NCI-H1694 (cell line): ENCODE results near the gene NOXA1.

Experiments used
- DNase-seq: peaks from one replicate; lab custom pipeline; 2025; lab: John Stamatoyannopoulos, UW

NOXA1 gene

DNA sequence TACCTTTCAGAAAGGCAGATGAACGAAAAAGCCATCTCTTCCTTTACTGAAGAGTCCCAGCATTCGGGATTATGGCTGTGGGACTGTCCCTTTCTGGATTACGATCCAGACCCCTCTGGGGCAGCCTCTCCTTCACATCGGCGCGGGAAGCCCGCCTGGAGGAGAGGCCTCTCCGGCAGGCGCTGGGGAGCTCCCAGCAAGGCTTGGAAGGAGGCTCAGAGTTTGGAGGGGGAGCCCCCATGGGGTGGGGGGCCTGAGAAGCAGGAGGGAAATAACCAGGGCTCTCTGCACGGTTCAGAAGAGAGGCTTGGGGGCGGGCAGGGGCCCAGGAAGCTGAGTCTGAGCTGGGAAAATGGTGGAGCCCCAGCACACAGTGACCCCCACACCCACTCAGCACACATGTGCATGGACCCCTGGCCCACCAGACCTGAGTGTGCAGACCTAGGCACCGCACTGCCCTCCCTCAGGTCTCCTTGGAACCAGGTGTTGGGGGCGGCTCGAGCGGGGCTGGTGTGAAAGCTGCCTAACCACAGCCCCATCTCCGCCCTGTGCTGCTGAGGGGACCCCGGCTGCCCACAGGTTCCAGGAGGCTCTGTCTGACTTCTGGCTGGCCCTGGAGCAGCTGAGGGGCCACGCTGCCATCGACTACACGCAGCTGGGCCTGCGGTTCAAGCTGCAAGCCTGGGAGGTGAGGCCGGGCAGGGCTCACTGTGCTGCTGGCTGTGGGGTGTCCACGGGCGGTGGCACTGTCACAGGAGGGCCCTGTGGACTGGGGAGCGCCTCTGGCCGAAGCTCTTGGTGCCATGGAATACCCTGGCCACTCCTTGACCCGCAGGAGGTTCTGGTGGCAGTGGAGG is 4.5 kb downstream of the NOXA1 start:
- no peak for DNase-seq

DNA sequence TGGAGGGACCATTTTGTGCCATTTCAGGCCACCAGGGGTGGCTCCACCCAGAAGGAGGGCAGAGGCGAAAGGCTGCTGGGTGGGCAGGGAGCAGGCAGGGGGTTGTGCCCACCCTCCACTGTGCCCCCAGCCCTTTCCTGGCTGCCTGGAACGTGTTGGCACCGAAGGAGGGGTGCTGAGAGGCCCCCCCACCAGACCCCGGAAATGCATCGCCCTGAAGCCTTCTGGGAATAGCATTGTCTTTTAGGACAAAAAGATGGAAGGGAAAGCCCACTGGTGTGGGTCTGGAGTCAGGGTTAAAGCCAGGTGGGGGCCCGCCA is 5.1 kb downstream of the NOXA1 start:
- no peak for DNase-seq

DNA sequence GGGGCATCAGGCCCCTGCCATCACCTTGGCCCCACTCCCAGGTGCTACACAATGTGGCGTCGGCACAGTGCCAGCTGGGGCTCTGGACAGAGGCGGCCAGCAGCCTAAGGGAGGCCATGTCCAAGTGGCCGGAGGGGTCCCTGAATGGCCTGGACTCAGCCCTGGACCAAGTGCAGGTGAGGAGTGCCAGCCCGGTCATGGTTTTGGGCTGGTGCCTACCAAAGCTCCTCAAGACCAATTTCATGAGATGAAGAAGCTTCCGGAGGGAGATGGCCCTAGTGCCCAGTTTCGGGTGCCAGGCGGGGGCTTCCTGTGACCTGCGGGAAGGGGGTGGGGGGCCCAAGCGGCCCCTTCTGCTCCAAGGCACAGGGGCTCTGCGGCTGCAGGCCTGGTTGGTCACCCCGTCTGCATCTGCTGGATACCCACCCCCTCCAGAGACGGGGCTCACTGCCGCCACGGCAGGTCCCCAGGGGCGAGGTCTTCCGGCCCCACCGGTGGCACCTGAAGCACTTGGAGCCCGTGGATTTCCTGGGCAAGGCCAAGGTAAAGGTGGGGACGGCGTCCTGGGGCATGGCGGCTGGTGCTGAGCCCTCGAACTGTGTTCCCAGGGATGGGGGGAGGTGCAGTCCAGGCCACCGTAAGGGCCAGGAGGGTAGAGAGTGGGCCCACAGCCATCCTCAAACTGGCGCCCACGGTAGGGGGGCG is 5.8 kb downstream of the NOXA1 start:
- no peak for DNase-seq

DNA sequence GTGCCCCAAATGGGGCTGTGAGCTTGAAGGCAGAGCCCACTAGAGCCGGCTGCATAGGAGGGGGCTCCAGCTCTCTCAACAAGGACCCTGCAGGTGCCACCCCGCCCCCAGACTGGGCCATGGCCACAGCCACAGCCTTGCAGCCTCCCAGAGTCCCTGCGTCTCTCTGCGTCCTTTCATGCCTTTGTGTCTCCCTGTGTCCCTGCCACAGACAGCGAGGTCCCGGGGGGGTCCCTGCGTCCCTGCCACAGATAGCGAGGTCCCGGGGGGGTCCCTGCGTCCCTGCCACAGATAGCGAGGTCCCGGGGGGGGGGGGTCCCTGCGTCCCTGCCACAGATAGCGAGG is 6.3 kb downstream of the NOXA1 start:
- no peak for DNase-seq

DNA sequence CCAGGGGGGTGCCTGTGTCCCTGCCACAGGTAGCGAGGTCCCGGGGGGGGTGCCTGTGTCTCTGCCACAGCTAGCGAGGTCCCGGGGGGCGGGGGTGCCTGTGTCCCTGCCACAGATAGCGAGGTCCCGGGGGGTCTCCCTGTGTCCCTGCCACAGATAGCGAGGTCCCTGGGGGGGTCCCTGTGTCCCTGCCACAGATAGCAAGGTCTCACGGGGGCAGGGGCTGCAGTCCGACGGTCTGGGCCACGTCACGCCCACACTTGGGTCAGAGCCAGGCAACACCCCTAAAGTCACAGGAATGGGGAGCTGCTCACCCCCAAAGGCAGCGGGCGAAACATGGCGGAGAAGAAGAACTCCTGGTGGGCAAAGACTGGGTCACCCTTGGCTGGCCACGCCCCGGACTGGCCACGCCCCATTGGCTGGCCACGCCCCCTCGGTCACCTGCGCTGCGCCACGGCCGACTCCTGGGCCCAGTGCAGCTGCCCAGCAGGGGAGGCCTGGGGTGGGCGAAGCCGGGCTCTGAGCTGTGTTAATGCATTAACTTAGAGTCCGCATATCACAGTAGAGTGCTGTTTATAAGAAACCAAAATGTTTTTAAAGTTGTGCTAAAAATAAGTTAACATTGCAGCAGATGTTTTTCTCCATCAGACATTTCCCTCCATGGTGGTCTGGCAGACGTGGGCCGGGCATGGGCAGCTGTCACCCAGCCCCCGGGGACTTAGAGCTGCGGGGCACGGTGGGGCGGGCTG is 7.0 kb downstream of the NOXA1 start:
- DNase-seq, result no peak

DNA sequence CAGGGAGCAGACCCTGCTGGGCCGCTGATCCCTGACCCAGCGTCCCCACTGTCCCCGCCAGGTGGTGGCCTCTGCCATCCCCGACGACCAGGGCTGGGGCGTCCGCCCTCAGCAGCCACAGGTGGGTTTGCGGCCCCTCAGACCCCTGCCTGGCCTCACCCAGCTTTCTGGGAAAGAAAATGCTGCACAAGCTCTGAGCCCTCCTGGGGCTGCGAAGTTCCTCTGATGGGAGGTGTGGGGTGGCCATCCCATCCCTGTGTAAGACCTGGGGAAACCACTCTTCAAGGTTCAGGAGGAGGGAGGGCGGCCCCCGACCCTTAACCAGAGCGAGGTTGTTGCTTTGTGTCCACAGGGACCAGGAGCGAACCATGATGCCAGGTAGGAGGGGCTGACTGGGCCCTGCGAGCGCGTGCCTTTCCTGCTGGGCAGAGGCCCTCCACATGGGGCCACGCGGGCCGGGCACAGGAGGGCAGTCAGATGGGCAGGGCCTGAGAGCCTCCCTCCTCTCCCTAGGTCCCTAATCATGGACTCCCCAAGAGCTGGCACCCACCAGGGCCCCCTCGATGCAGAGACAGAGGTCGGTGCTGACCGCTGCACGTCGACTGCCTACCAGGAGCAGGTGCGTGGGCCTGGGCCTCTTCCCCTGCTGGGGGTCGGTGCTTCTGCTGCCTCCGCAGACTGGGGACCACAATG is 7.7 kb downstream of the NOXA1 start:
- DNase-seq, result no peak

DNA sequence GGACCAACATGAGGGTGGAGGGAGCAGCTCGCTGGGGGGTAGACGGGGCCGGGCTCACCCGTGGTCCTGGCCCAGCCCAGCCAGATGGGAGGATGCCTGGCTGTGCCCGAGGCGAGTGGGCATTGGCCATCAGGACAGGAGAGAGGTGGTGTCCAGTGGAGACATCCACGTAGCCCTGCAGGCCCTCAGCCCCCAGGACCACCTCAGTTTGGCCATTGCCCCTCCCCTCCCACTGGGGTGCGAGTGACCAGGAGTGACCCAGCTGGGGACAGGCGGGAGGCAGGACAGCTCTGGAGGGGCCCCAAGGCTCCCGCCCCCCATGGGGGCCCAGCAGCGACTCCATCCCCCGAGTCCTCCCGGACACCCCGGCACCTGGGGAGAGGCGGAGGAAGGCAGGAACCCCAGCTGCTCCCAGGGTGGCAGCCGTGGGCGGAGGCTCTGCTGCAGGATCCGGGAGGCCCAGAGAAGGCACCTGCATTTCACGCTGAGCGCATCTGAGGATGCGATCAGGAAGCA is 8.3 kb downstream of the NOXA1 start:
- no peak for DNase-seq

DNA sequence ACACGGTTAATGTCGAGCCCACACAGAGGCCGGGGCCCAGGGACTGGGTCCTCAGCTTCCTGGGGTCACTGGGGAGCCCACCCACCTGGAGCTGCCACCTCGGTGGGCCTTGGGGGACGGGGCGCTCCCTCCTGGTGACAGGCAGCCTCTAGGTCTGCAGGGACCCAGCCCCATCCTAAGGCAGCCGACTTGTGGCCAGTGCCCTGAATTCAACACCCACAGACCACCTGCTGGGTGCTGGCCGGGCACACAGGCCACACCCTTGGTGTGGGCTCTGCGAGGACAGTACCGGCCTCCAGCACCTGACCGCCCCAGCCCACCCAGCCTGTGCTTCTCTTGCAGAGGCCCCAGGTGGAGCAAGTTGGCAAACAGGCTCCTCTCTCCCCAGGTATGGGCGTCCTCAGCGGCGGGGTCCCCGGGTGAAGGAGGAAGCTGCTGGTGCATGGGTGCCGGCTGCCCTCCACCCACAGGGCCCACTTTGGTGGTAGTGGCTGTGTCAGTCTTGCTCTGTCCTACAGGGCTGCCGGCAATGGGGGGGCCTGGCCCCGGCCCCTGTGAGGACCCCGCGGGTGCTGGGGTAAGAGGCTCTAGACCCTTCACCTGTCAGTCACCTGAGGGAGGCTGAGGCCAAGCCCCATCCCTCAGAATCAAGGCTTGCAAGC is 9.6 kb downstream of the NOXA1 start:
- DNase-seq, result no peak

DNA sequence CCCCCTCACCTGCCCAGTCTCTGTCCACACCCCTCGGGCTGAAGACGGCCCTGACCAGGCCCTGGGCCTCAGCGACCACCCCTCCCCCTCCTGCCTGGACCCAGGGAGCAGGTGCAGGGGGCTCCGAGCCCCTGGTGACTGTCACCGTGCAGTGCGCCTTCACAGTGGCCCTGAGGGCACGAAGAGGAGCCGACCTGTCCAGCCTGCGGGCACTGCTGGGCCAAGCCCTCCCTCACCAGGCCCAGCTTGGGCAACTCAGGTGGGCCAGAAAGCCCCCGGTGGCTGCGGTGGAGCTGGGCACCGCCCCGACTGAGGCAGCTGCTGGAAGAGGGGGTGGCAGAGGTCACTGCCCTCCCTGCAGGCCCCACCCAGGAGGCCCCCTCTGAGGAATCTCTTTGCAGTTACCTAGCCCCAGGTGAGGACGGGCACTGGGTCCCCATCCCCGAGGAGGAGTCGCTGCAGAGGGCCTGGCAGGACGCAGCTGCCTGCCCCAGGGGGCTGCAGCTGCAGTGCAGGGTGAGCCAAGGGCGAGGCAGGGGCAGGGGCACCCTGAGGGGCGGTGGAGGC is 10.2 kb downstream of the NOXA1 start:
- DNase-seq, result no peak

DNA sequence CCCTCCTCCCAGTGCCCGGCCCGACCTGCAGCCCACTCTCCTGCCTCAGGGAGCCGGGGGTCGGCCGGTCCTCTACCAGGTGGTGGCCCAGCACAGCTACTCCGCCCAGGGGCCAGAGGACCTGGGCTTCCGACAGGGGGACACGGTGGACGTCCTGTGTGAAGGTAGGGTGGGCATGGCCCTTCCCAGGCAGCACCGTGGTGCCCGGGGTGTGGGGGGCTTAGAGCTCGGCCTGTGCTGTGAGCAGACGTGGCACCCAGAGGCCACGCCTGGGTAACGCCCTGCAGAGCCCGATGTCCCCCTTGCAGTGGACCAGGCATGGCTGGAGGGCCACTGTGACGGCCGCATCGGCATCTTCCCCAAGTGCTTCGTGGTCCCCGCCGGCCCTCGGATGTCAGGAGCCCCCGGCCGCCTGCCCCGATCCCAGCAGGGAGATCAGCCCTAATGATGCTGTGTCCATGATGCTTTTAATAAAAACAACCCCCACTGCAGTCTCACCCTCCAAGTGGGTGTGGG is 10.8 kb downstream of the NOXA1 start:
- no peak for DNase-seq

DNA sequence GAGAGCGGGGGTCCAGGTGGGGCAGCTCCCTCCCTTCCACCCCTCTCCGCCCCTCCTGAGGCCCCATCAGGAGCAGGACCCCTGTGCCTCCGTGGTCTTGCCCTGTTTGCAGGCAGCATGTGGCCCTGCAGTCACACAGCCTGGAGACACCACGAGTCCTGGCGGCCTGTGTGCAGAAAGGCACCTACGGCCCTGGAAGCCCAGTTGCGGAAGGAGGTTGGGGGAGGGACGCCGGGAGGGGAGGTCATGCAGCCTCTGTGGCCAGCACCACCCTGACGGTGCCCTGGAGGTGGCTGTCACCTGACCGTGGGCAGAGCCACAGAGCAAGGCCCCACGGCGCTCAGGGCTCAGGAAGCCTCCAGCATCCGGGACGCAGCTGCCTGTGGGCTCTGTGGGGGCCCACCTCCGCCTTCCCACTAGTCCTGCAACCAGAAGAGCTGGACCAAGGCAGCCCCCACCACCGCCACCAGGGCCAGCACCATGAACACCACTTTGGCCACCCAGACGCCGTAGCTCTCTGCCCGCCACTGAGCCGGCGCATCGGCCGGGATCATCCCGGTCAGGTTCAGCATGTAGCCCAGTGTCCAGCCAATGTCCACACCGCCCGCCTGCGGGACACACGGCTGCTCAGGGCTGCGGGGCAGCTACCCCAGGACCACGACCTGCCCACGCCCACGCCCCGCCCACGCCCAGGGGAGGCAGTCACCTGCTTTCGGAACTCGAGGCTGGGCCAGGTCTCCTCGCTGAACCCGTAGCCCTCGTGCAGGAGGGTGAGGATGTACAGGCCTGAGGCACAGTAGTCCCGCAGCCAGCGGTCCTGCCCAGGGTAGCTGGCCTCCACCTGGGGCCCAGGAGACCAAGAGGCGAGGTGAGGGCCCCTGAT is 11.5 kb downstream of the NOXA1 start:
- no peak for DNase-seq

DNA sequence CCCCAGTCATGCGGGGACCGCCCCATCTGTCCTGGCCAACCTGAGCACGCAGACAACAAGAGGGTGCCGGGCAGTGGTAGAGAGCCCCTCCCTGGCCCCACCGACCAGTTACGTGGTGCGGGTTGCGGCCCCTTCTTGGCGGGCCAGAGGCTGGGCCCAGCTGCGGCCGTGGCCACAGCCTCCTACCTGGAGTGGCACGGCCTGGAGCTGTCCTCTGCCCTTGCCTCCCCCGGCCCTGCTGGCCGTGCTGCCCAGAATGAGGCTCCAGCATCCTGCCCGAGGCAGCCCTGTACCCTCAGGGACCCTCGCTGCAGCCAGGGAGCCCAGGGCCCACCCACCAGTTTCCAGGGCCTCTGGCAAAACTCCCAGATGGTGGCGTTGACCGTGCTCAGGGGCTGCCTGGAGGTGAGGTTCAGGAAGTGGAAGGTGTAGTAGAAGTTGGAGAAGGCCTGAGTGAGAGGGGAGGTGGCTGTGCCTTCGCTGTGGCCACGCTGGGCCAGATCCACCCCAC is 12.2 kb downstream of the NOXA1 start:
- no peak for DNase-seq

DNA sequence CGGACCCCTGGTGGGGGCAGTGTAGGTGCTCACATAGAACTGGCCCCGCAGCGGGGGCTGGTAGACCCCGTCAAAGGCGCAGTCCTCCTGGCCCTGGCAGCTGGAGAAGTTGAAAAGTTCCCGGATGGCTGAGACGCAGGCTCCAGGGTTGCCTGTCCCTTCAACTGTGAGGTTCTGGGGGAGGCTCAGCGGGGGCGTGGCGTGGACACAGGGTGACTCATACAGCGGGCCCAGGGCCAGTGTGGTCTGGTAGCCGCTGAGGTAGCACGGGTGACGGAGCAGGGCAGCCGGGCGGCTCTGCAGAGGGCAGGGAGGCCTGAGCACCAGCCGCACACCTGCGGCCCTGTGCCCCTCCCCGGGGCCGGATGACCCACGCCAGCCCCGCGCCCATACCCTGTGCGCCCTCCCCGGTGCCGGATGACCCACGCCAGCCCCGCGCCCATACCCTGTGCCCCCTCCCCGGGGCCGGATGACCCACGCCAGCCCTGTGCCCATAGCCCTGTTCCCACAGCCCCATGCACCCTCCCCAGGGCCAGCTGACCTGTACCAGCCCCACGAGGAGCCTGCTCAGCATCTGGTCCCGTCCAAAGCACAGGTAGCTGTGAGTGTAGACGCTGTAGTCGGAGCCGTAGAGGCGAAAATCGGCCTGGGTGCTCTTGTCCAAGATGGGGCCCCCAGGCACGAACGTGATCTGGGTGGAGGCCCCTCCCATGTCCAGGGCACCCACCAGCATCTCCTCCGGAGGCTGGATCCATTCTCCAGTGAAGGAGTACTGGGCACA is 13.0 kb downstream of the NOXA1 start:
- DNase-seq, result no peak

DNA sequence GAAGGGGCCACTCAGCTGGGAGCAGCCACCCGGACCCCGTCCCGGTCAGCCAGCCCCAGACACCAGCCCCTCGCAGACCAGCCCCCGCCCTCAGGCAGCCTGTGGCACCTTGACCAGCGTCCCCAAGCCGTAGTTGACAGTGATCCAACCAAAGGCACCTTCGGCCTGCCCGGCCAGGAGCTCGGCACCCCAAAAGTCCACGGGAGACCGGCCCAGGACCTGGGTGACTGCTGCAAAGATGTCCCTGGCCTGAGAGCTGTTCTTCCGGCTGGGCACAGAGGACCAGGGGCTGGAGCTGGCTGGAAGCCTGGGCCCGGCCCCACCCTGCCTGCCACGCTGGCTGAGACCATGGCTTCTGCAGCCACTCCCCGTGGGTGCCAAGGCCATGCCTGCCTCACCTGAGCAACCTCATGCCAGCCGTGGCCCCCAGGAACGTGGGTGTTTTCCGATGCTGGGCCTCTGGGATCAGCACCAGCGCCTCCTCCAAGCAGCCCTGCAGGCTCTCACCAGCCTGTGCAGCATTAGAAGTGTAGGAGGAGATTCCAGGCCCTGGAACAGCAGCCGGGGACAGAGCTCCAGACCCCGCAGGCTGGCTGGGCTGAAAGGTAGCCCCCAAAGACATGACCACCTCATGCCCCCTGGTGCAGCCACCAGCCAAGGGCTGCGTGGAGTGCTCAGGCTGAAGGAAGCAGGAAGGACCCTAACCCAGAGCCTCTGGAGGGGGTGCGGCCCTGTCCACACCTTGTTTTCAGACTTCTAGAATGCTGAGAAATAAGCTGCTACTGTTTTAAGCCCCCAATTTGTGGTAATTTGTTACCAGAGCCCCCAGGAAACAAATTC is 13.8 kb downstream of the NOXA1 start:
- DNase-seq, result no peak

DNA sequence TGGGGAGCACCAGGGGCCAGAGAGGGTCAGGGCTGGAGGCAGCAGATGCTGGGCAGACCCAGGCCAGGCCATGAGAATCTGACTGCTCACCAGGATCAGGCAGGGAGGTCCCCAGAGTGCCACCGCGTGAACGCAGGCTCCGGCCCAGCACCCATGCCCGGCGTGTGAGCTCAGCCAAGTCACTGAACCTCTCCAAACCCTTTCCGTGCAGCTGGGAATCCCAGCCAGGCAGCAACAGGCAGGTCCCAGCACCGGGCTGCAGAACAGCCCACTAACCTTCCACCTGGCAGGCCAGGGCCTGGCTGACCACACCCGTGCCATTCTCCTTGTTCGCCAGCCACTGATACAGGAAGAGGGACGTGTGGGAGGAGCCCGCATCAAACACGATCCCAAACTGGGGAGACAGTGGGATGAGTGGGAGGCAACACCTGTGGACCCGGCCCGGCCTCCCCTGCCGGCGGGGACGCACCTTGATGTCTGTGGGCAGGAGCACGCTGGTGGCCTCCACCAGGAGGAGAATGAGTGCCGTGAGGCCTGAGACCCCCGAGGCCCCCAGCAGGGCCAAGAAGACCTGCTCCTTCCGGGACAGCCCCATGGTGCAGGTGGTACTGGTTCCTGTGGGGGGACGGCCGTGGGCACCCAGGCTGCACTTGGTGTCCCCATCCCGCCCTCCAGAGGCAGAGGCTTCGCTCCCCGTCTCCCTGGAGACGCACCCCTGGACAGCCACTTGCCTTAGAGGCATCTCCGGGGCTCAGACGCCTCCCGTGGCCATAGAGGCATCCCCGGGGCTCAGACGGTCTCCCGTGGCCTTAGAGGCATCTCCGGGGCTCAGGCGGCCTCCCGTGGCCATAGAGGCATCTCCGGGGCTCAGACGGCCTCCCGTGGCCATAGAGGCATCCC is 14.7 kb downstream of the NOXA1 start:
- no peak for DNase-seq

DNA sequence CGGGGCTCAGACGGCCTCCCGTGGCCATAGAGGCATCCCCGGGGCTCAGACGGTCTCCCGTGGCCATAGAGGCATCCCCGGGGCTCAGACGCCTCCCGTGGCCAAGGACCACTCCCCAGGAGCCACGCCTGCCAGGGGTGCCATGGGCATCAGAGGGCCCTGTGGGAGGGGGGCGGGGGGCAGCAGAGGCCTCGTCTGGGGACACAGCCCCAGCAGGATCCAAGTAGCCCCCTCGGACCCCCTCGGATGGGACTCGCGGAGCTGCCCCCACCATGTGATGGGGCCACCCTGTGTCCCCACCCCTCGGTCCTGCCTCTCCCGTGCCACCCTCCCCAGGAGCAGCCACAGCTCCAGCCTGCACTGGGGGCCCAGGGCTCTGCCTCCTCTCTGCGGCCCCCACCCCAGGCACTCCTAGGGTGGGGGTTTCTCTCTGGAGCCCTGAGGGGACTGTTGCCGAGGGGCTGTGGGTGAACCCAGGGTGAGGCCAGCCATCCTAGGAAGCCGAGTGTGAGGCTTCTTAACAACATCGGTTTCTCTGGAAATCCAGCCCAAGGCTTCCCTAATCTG is 15.5 kb downstream of the NOXA1 start:
- DNase-seq, result no peak
